ES-I3 (cell line): ENCODE results near the gene DYRK1A.

Source experiments
- H3K36me3 ChIP-seq: 2 replicates; pipeline ENCODE4 v1.6.1; 2013; ENCODE audit warnings: mild to moderate bottlenecking, low read length, control low read depth, moderate library complexity; ENCODE audit not compliant: insufficient read depth
- H3K4me1 ChIP-seq: 2 replicates; pipeline ENCODE4 v1.6.1; 2013; ENCODE audit warnings: mild to moderate bottlenecking, control low read depth, low read length; ENCODE audit not compliant: insufficient read depth
- H3K9ac ChIP-seq: 2 replicates; pipeline ENCODE4 v1.6.1; 2013; ENCODE audit warnings: low read depth, mild to moderate bottlenecking, low read length, moderate library complexity
- H3K9me3 ChIP-seq: 2 replicates; pipeline ENCODE4 v1.6.1; 2013; ENCODE audit warnings: mild to moderate bottlenecking, low read length, moderate library complexity; ENCODE audit not compliant: control insufficient read depth, insufficient read depth

DYRK1A gene

GRCh38 chr21:37468909-37469308, 102.3 kb downstream of the DYRK1A start:
- 0 out of 2 replicates have a peak, but pooled peaks cover 4% of the 10 kb centered on the region for H3K36me3 ChIP-seq
- no peaks in the 10 kb centered on the region for H3K4me1 ChIP-seq
- no peaks in the 10 kb centered on the region; the same call in 1 of the 2 replicates for H3K9me3 ChIP-seq
- H3K9ac ChIP-seq, result no peak overlapping the region

GRCh38 chr21:37469441-37469840, 102.9 kb downstream of the DYRK1A start:
- Histone ChIP-seq H3K9ac (no peak overlapping the region), H3K36me3 (0 out of 2 replicates have a peak, but pooled peaks cover 4% of the 10 kb centered on the region), H3K4me1 (no peaks in the 10 kb centered on the region), H3K9me3 (no peaks in the 10 kb centered on the region; the same call in 1 of the 2 replicates)

DNA sequence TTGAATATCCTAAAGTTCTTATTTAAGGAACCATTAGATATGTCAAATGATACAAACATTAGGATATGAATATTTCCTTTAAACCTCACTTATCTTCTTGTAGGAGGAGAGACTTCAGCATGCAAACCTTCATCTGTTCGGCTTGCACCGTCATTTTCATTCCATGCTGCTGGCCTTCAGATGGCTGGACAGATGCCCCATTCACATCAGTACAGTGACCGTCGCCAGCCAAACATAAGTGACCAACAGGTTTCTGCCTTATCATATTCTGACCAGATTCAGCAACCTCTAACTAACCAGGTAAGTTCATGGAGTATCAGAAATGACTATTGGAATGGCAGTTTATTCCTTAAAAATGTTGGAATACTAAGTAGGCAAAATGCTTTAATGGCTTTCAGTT, 106.0 kb downstream of the DYRK1A start:
- H3K9me3 ChIP-seq, result no peaks in the 10 kb centered on the region; the same call in 1 of the 2 replicates
- H3K4me1 ChIP-seq, result no peaks in the 10 kb centered on the region
- no peak overlapping the region for H3K9ac ChIP-seq
- H3K36me3 ChIP-seq, result 0 out of 2 replicates have a peak, but pooled peaks cover 4% of the 10 kb centered on the region

GRCh38 chr21:37473491-37473890, 106.9 kb downstream of the DYRK1A start:
- Histone ChIP-seq H3K9ac (no peak overlapping the region), H3K36me3 (0 out of 2 replicates have a peak, but pooled peaks cover 4% of the 10 kb centered on the region), H3K4me1 (no peaks in the 10 kb centered on the region), H3K9me3 (no peaks in the 10 kb centered on the region; the same call in 1 of the 2 replicates)

DNA sequence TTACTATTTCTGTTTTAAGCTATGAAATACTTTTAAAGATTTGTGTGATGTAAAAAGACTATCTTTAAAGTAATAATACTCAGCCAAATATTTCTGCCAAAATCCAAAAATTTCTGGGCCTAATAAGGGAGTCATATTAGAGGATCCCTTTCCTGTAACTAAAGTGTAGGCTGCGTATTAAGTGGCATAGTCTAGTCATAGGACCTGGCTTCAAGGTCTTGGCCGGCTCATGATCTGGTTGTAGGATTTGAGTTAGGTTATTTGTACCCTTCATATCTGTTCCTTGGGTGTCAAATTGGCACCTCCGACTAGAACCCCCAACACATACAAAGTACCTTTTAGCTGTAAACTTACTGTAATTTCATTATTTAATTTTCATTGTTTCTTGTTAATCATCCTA, 107.8 kb downstream of the DYRK1A start:
- Histone ChIP-seq H3K9ac (no peak overlapping the region), H3K9me3 (no peaks in the 10 kb centered on the region; the same call in 1 of the 2 replicates), H3K4me1 (no peaks in the 10 kb centered on the region), H3K36me3 (peaks cover 3% of the 10 kb centered on the region; the same call in 1 of the 2 replicates)

GRCh38 chr21:37475186-37475868, 108.8 kb downstream of the DYRK1A start:
- Histone ChIP-seq H3K9ac (no peak overlapping the region), H3K9me3 (no peaks in the 10 kb centered on the region), H3K36me3 (no peaks in the 10 kb centered on the region; the same call in 1 of the 2 replicates), H3K4me1 (no peaks in the 10 kb centered on the region)

DNA sequence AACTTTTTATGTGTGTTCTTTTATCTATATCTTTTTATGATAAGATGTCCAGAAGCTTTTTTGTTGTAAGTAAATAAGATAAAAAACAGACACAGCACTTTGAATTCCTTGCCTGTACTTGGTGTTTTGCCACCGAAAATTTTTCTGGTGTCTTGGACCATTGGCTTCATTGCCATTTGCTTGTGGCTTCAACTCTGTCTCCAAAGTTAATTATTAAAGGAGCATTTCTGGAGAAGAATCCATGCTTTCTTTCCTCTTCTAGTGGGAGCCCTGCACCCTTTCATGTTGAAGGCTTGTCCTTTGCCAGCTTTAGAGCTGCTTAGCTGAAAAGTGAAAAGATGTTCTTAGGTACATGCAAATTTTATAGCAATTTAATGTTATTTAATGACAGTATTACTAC, 112.2 kb downstream of the DYRK1A start:
- H3K36me3 ChIP-seq, result peaks cover 5% of the 10 kb centered on the region

DNA sequence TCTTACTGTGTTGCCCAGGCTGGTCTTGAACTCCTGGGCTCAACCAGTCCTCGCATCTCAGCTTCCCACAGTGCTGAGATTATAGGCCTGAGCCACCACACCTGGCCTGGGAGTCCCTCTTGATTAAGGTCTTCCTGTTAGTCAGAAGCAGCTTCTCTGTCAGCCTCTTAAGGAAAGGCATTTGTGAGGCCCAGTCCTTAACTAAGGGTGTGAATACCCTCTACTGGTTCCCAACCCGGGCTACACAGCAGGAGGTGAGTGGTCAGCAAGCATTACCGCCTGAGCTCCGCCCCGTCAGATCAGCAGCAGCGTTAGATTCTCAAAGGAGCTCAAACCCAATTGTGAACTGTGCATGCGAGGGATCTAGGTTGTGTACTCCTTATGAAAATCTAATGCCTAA, 117.2 kb downstream of the DYRK1A start:
- H3K4me1 ChIP-seq, result peaks cover 7% of the 10 kb centered on the region; the same call in 1 of the 2 replicates
- no peak overlapping the region for H3K9ac ChIP-seq
- H3K9me3 ChIP-seq, result no peaks in the 10 kb centered on the region
- H3K36me3 ChIP-seq, result peaks cover 5% of the 10 kb centered on the region

More for the DNA sequence above, 112.2 kb downstream of the DYRK1A start:
- no peaks in the 10 kb centered on the region for H3K9me3 ChIP-seq
- H3K4me1 ChIP-seq, result peaks cover 6% of the 10 kb centered on the region; the same call in 1 of the 2 replicates
- H3K9ac ChIP-seq, result no peak overlapping the region

DNA sequence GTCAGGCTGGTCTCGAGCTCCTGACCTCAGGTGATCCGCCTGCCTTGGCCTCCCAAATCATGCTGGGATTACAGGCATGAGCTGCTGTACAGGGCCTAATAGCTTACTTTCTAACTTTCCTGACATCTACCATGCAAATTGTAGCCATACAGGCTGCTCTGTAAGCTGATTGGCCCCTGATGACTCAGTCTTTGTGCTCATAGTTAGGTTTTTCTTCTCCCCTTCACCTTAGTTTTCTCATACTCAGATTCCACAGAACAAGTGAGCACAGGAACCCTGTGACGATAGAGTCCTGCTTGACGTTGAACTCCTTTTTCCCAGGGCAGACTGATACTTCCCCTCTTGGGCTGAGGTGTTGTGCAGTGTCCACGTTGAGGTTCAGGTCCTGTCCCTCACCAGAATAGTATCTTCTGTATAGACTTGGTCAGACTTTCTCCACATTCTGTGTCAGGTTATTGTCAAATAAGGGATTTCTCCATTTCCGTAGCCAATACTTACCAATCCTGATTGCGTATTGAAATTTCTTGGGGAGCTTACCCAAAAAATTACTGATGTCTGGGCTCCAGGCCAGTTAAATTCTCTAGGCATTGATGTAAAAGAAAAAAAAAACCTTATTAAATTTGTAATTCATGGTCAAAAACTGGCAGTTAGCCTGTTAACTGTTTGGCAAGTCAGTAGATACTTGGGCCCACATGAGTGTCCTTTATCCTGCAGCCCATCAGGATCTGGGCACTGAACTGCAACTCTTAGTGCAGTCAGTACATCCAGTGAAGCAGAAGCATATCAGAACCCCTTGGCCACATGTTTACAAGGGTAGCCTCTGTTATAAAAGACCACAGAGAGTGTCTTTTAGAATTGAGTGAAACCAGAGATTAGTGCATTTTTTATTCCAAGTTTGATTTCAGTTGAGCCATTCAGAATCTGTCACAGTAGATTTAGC, 118.2 kb downstream of the DYRK1A start:
- Histone ChIP-seq H3K4me1 (peaks cover 7% of the 10 kb centered on the region; the same call in 1 of the 2 replicates), H3K9me3 (no peaks in the 10 kb centered on the region), H3K9ac (no peak overlapping the region), H3K36me3 (peaks cover 5% of the 10 kb centered on the region; the same call in 1 of the 2 replicates)

DNA sequence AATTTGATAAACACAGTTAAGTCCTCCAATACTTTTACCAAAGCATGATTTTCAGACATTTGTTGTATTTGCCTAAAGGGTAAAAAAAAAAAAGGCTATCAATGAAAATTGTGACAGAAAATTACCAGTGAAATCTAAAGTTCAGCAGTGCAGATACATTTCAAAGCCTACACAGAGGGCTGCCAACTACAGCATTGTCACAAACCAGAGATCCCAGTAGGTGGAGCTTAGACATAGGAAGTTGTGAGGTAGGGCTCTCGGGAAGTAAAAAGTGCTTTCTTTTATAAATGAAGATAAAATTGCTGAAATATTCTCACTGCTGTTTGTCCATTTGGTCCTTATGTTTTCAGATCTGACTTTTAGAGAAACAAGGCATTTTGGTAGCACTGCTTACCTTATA, 123.0 kb downstream of the DYRK1A start:
- no peaks in the 10 kb centered on the region for H3K9me3 ChIP-seq
- no peaks in the 10 kb centered on the region for H3K4me1 ChIP-seq
- no peaks in the 10 kb centered on the region for H3K36me3 ChIP-seq
- H3K9ac ChIP-seq, result no peak overlapping the region

GRCh38 chr21:37490084-37490483, 123.5 kb downstream of the DYRK1A start:
- H3K36me3 ChIP-seq, result no peaks in the 10 kb centered on the region
- no peaks in the 10 kb centered on the region for H3K4me1 ChIP-seq
- H3K9ac ChIP-seq, result no peak overlapping the region
- no peaks in the 10 kb centered on the region for H3K9me3 ChIP-seq

DNA sequence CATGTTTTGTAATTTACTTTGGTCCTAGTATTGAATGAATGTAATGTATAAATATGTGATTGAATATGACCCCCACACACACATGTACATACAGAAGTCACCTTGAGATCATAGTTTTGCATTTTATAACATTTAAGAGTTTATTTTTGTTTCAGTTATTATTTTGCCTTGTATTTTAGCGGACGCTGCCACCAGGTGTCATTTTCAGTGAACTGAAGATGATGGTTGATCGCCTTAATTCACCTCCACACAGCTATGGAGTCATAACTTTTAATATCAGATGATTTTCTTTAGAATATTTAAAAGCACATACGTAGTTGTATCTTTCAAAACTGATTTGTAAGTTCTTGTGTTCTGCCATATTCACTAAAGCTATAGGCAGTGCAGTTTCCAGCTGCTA, 130.4 kb downstream of the DYRK1A start:
- Histone ChIP-seq H3K9ac (no peak overlapping the region), H3K9me3 (peaks cover under 1% of the 10 kb centered on the region; the same call in 1 of the 2 replicates), H3K36me3 (no peaks in the 10 kb centered on the region; the same call in 1 of the 2 replicates), H3K4me1 (peaks cover 10% of the 10 kb centered on the region; the same call in 1 of the 2 replicates)

- H3K9me3 ChIP-seq, result peaks cover 7% of the 10 kb centered on the region; the same call in 1 of the 2 replicates
- no peaks in the 10 kb centered on the region; the same call in 1 of the 2 replicates for H3K36me3 ChIP-seq
- no peak overlapping the region for H3K9ac ChIP-seq
- peaks cover 10% of the 10 kb centered on the region; the same call in 1 of the 2 replicates for H3K4me1 ChIP-seq
Measured at GRCh38 chr21:37498664-37499063, 132.1 kb downstream of the DYRK1A start.

- peaks cover 14% of the 10 kb centered on the region for H3K36me3 ChIP-seq
- H3K9me3 ChIP-seq, result peaks cover 7% of the 10 kb centered on the region; the same call in 1 of the 2 replicates
- H3K9ac ChIP-seq, result no peak overlapping the region
- H3K4me1 ChIP-seq, result peaks cover 5% of the 10 kb centered on the region; the same call in 1 of the 2 replicates
Measured at GRCh38 chr21:37502947-37503346, 136.4 kb downstream of the DYRK1A start.
